ENCODE results near the gene TRMT61A. TPM values are rescaled to one million over a fixed set of nuclear protein-coding genes. Genes with fewer than 3 reads are reported as not detected.

TRMT61A gene
- total RNA-seq, 1 experiment from 2014 or later, result 22.5 TPM

GRCh38 chr14:103558071-103558882, 29.3 kb downstream of the TRMT61A start:
- no TSS peak for BruUV-seq (replicated peaks)
- Histone ChIP-seq H3K4me2 (no peak overlapping the region; the same call in 1 of the 2 replicates), H4K20me1 (ENCODE audit: insufficient read depth) (peaks cover 74% of the 10 kb centered on the region), H3K9me2 (ENCODE audit: insufficient read depth) (no peaks in the 10 kb centered on the region), H3K27ac (peak overlapping the region; percentile 5; the same call in 1 of the 2 replicates), H3K4me1 (replicated peaks; ENCODE audit: insufficient read depth) (peaks cover 32% of the 10 kb centered on the region), H3K4me3 (no peak overlapping the region), H3K36me3 (ENCODE audit: low read depth) (peaks cover 41% of the 10 kb centered on the region), H2AFZ (no peak overlapping the region), H3K27me3 (ENCODE audit: insufficient read depth, low read depth) (no peaks in the 10 kb centered on the region), H3K9me3 (ENCODE audit: insufficient read depth, low read depth) (no peaks in the 10 kb centered on the region), H3K79me2 (ENCODE audit: low read depth) (peaks cover 78% of the 10 kb centered on the region), H3F3A (ENCODE audit: insufficient read depth, low read depth) (peaks cover 72% of the 10 kb centered on the region)
- TF ChIP-seq CTCF (conservative IDR thresholded peaks at IDR 0.05) (no peak), EZH2 (IDR thresholded peaks at IDR 0.05; ENCODE audit: low read depth) (no peak)
- POLR2A ChIA-PET (ENCODE audit: unreplicated experiment), result interaction anchor here (0.6 kb wide), 1 partner anchor 99 kb away, joined by 3 read pairs; no protein-coding TSS in a partner anchor
- intact Hi-C loops (cut with micrococcal nuclease; ENCODE audit: unreplicated experiment), result no loop called here
- peak in 1 of 2 experiments; percentile 68 for DNase-seq
- CTCF ChIA-PET, result no interaction called here

GRCh38 chr14:103559766-103560165, 30.8 kb downstream of the TRMT61A start:
- peaks cover 44% of the 10 kb centered on the region for H3K4me1 ChIP-seq (replicated peaks; ENCODE audit: insufficient read depth)
- peaks cover 92% of the 10 kb centered on the region for H3K79me2 ChIP-seq (ENCODE audit: low read depth)
- no peak overlapping the region for H3K4me3 ChIP-seq
- peaks cover 41% of the 10 kb centered on the region for H3K36me3 ChIP-seq (ENCODE audit: low read depth)
- DNase-seq, result no peak
- H3K27me3 ChIP-seq (ENCODE audit: insufficient read depth, low read depth), result no peaks in the 10 kb centered on the region
- TSS peak; percentile 24 for BruUV-seq (replicated peaks)
- POLR2A ChIA-PET (ENCODE audit: unreplicated experiment), result no interaction called here
- H3K4me2 ChIP-seq, result peak overlapping the region; percentile 96; the same call in 1 of the 2 replicates
- no peaks in the 10 kb centered on the region for H3K9me2 ChIP-seq (ENCODE audit: insufficient read depth)
- H2AFZ ChIP-seq, result no peak overlapping the region
- peaks cover 75% of the 10 kb centered on the region for H3F3A ChIP-seq (ENCODE audit: insufficient read depth, low read depth)
- H4K20me1 ChIP-seq (ENCODE audit: insufficient read depth), result peaks cover 70% of the 10 kb centered on the region
- H3K27ac ChIP-seq, result no peak overlapping the region
- H3K9me3 ChIP-seq (ENCODE audit: insufficient read depth, low read depth), result no peaks in the 10 kb centered on the region
- no peak for TF ChIP-seq CTCF (conservative IDR thresholded peaks at IDR 0.05)
- intact Hi-C loops (cut with micrococcal nuclease; ENCODE audit: unreplicated experiment), result loop anchor here (5.0 kb wide), 3 partner anchors 37 to 148 kb away; partner anchors contain the start of gene CKB
- CTCF ChIA-PET, result interaction anchor here (0.7 kb wide), 1 partner anchor 359 kb away, joined by 4 read pairs; no protein-coding TSS in a partner anchor

GRCh38 chr14:103560691-103561090, 31.7 kb downstream of the TRMT61A start:
- Histone ChIP-seq H3K4me1 (replicated peaks; ENCODE audit: insufficient read depth) (peaks cover 49% of the 10 kb centered on the region), H3K4me2 (peak overlapping the region; percentile 96), H3K27ac (peak overlapping the region; percentile 76; the same call in 1 of the 2 replicates), H3F3A (ENCODE audit: insufficient read depth, low read depth) (peaks cover 75% of the 10 kb centered on the region), H3K9me2 (ENCODE audit: insufficient read depth) (no peaks in the 10 kb centered on the region), H2AFZ (no peak overlapping the region), H3K9me3 (ENCODE audit: insufficient read depth, low read depth) (no peaks in the 10 kb centered on the region), H4K20me1 (ENCODE audit: insufficient read depth) (peaks cover 68% of the 10 kb centered on the region), H3K4me3 (peak overlapping the region; percentile 87), H3K36me3 (ENCODE audit: low read depth) (peaks cover 41% of the 10 kb centered on the region), H3K27me3 (ENCODE audit: insufficient read depth, low read depth) (no peaks in the 10 kb centered on the region), H3K79me2 (ENCODE audit: low read depth) (peaks cover 95% of the 10 kb centered on the region)
- CTCF ChIA-PET, result interaction anchor here (0.6 to 1.5 kb wide), 3 partner anchors 9 to 868 kb away, joined by 5 to 12 read pairs (median 10); no protein-coding TSS in a partner anchor
- DNase-seq, result no peak
- intact Hi-C loops (cut with micrococcal nuclease; ENCODE audit: unreplicated experiment), result loop anchor here (1.0 to 5.0 kb wide), 5 partner anchors 8 to 147 kb away; partner anchors contain the start of gene CKB
- BruUV-seq (replicated peaks), result no TSS peak
- POLR2A ChIA-PET (ENCODE audit: unreplicated experiment), result interaction anchor here (0.7 to 2.3 kb wide), 4 partner anchors 8 to 679 kb away, joined by 3 to 17 read pairs (median 4); partner anchors contain the start of genes XRCC3 and ZFYVE21
- TF ChIP-seq EZH2 (IDR thresholded peaks at IDR 0.05; ENCODE audit: low read depth) (no peak), CTCF (conservative IDR thresholded peaks at IDR 0.05) (no peak)
